Heart right ventricle (tissue), 16 donors: Measurements from ENCODE around the gene ZC3H15. TPM values are rescaled to one million over a fixed set of nuclear protein-coding genes. Genes with fewer than 3 reads are reported as not detected.
"Not testable (repeated sequence)": the region's sequence is repeated elsewhere in the genome, so short reads cannot be mapped to it uniquely, and the experiment has no call there.

Experiments
- ATAC-seq, 8 donors: fragments of 200-7000 bp; cut with Tn5 transposase; one replicate each; pipeline ENCODE4 v1.9.1; 2020; ENCODE audit warnings: mild to moderate bottlenecking in 8 of 8, moderate library complexity in 8 of 8, moderate number of reproducible peaks in 1 of 8
- DNase-seq, 2 donors: peaks; one replicate each; pipeline ENCODE4 v3.0.0-alpha.2; 2020
- H3K27ac ChIP-seq, 10 donors: fragments of 200-600 bp; sonication (generic) in 2 of 10; one replicate each; pipeline versions ENCODE4 v1.5.0 to v1.8.0; 2020 to 2022; ENCODE audit warnings: mild to moderate bottlenecking in 3 of 10
- H3K27me3 ChIP-seq, 7 donors: fragments of 200-600 bp; one replicate each; pipeline ENCODE4 v1.8.0; 2021 to 2022; ENCODE audit warnings: mild to moderate bottlenecking in 2 of 7
- H3K36me3 ChIP-seq, 9 donors: fragments of 200-600 bp; sonication (generic) in 1 of 9; one replicate each; pipeline versions ENCODE4 v1.5.0 to v1.8.0; 2020 to 2022; ENCODE audit warnings: mild to moderate bottlenecking in 2 of 9
- H3K4me1 ChIP-seq, 9 donors: fragments of 200-600 bp; sonication (generic) in 1 of 9; one replicate each; pipeline versions ENCODE4 v1.5.0 to v1.8.0; 2020 to 2022; ENCODE audit warnings: mild to moderate bottlenecking in 4 of 9
- H3K4me3 ChIP-seq, 10 donors: fragments of 200-600 bp; sonication (generic) in 2 of 10; one replicate each; pipeline versions ENCODE4 v1.5.0 to v1.8.0; 2020 to 2022; ENCODE audit warnings: mild to moderate bottlenecking in 7 of 10, moderate library complexity in 2 of 10
- H3K9me3 ChIP-seq, 11 donors: fragments of 200-600 bp in 10 of 11; sonication (generic) in 2 of 11; one replicate each; pipeline versions ENCODE4 v1.5.0 to v1.8.0; 2013 to 2022; ENCODE audit warnings: mild to moderate bottlenecking in 2 of 11, control low read depth in 1 of 11, moderate library complexity in 1 of 11
- CTCF ChIP-seq, 9 donors: fragments of 200-600 bp; sonication (generic) in 2 of 9; IDR thresholded peaks; one replicate each; pipeline versions ENCODE4 v1.5.0 to v1.8.0; 2021 to 2022; ENCODE audit warnings: antibody characterized with exemption in 9 of 9, mild to moderate bottlenecking in 5 of 9, moderate library complexity in 1 of 9
- WGBS, 2 donors: extraction: QIAGEN DNeasy Blood & Tissue Kit; methylation state at CpG; one replicate each; pipeline ENCODE4 v1.1.7; 2013; ENCODE audit warnings: inconsistent platforms in 1 of 2; 5-methylcytosine and 5-hydroxymethylcytosine counted together
- intact Hi-C, 10 donors: fragments of 100-400 bp; cut with DNase I; formaldehyde crosslinking; loops; one replicate each; pipeline versions ENCODE4 v1.11.1 to v1.14.2; 2022
- long read RNA-seq, 3 donors: library from polyadenylated mRNA; unstranded; transcript quantifications; one replicate each; pipeline ENCODE4 v2.0.0, GENCODE V29; 2020 to 2021
- polyA plus RNA-seq, 2 donors: library from polyadenylated mRNA; stranded (reverse); fragments of 200-250 nt; gene quantifications; one replicate each; pipeline ENCODE4 v1.2.3, GENCODE V29; 2013
- total RNA-seq, 10 donors: library from RNA; stranded (reverse); fragmentation: NEBNext Ultra II Directional in 3 of 10; extraction: Animal tissue kit (Norgen Biotek cat#: 25700) in 3 of 10; gene quantifications; one replicate each; pipeline versions ENCODE4 v1.2.1 to v1.2.4, GENCODE V29; 2021 to 2023
- donor health status: Arrhythmogenic right ventricular cardiomyopathy.
- donor health status: ischemic (EF 13 %, LVEDD 7.1; RV severe dilation, severe dysfunction).
- donor health status: healthy with polysubstance abuse.
- donor health status: DM: no; HTN: yes; CAD: no.
- donor health status: DM: no; HTN: no; CAD: no.
- donor health status: ischemic (EF 25% LVEDD 6.9; RV normal size, moderate dysfunction).
- donor health status: ischemic (EF 25% LVEDD 5.7; RV mildly dilated, moderate dysfunction).
- donor health status: healthy.
- donor health status: DM: yes; HTN: yes; CAD: no.
- donor health status: Ischemic cardiomyopathy.
- donor health status: ischemic (EF 35%, LVEDD 5.7; RV mildly dilated, moderate dysfunction).
- donor health status: nonischemic (EF 11% LVEDD 7.7; RV severe dilation, severe dysfunction).
- donor health status: DM: yes; HTN: yes; CAD: no.
- donor health status: PGD.
- donor health status: ischemic (EF 29% LVEDD 5.4; RV normal size, mild dysfunction).
- donor health status: nonischemic (EF 23%, LVEDD 6.1; RV moderate dilation, normal function).

Gene ZC3H15
- total RNA-seq (10 to 100 TPM; 25.1 to 35.9 (median 30.7) TPM), polyA plus RNA-seq (10 to 100 TPM; 38.5 to 38.8 TPM)
- long read RNA-seq, donor 1, transcript ZC3H15-201 (10 exons, 2,138 nt): major isoform, 23 of 33 reads
- long read RNA-seq, donor 1, partial matches to known transcripts: 8 of 33 reads
- long read RNA-seq, donor 1, other reads (novel, unspliced or antisense): 2 of 33 reads
- long read RNA-seq, donor 2, transcript ZC3H15-201 (10 exons, 2,138 nt): major isoform, 30 of 44 reads
- long read RNA-seq, donor 2, partial matches to known transcripts: 12 of 44 reads
- long read RNA-seq, donor 2, other reads (novel, unspliced or antisense): 2 of 44 reads
- long read RNA-seq, donor 3, transcript ZC3H15-201 (10 exons, 2,138 nt): major isoform, 27 of 32 reads
- long read RNA-seq, donor 3, partial matches to known transcripts: 3 of 32 reads
- long read RNA-seq, donor 3, other reads (novel, unspliced or antisense): 2 of 32 reads

GRCh38 chr2:186485871-186486650 lies at the start of gene ZC3H15:
ZC3H15 (plus strand) TSS chr2:186486260; CDS start chr2:186486383, 123 bp downstream.
- Histone ChIP-seq H3K27ac (peak within 1 kb of the TSS; percentile 10 to 94 (median 92)), H3K27me3 (no peaks in the 10 kb centered on the region), H3K4me1 (peaks cover 0 to 61% (median 52%) of the 10 kb centered on the region in 9 donors), H3K9me3 (no peaks in the 10 kb centered on the region), H3K4me3 (peak within 1 kb of the TSS; percentile 57 to 96 (median 84)), H3K36me3 (peaks cover 0 to 6% (median 0%) of the 10 kb centered on the region in 9 donors)
- DNase-seq (peak; percentile 97 to 98), ATAC-seq (peak; percentile 99 to 100 (median 99))
- intact Hi-C loops: loop anchor here in 2 of 10 donors (5.0 to 10.0 kb wide), 2 partner anchors 101 to 109 kb away; partner anchors contain the start of gene ITGAV (in 1 of the 2)
- WGBS, 2 donors: 0% methylated on average over 63 of the region's 63 CpGs
- no peak for TF ChIP-seq CTCF (IDR thresholded peaks at IDR 0.05)

- WGBS, 2 donors: 95 to 97% methylated on average over 6 of the region's 6 CpGs
- no peak for TF ChIP-seq CTCF (IDR thresholded peaks at IDR 0.05)
- no peak for ATAC-seq
- Histone ChIP-seq H3K4me1 (no peaks in the 10 kb centered on the region), H3K27me3 (no peaks in the 10 kb centered on the region), H3K36me3 (peaks cover 0 to 3% (median 0%) of the 10 kb centered on the region in 9 donors), H3K9me3 (no peaks in the 10 kb centered on the region), H3K27ac (no peak overlapping the region), H3K4me3 (no peak overlapping the region)
- no peak for DNase-seq
- intact Hi-C loops: no loop called here
Measured at GRCh38 chr2:186437719-186438118, 48.3 kb upstream of the ZC3H15 start.

- H3K4me3 ChIP-seq, ATAC-seq, H3K9me3 ChIP-seq, H3K4me1 ChIP-seq, intact Hi-C loops, H3K27me3 ChIP-seq, H3K36me3 ChIP-seq, DNase-seq, H3K27ac ChIP-seq: not testable (repeated sequence)
- 96 to 97% methylated on average over 5 of the region's 5 CpGs for WGBS, 2 donors
Measured at GRCh38 chr2:186439673-186440095, 46.4 kb upstream of the ZC3H15 start.

GRCh38 chr2:186440506-186440905 lies 45.6 kb upstream of the ZC3H15 start:
- ATAC-seq (no peak), DNase-seq (no peak)
- no peak for TF ChIP-seq CTCF (IDR thresholded peaks at IDR 0.05)
- Histone ChIP-seq H3K27ac (no peak overlapping the region), H3K36me3 (no peaks in the 10 kb centered on the region), H3K4me3 (no peak overlapping the region), H3K4me1 (no peaks in the 10 kb centered on the region), H3K27me3 (no peaks in the 10 kb centered on the region), H3K9me3 (no peaks in the 10 kb centered on the region)
- intact Hi-C loops: no loop called here
- WGBS, 2 donors: 60 to 68% methylated on average over 3 of the region's 3 CpGs
